Endothelial cell of umbilical vein (primary cell): ENCODE data around the gene CIBAR2. TPM values are rescaled to one million over a fixed set of nuclear protein-coding genes. Genes with fewer than 3 reads are reported as not detected.

Experiments used
- BruUV-seq: library from RNA; stranded (reverse); fragments of 400-500 nt; replicated peaks from 2 replicates; lab custom pipeline; 2021; lab: Mats Ljungman, UMichigan
- CTCF ChIA-PET: fragments of 300-600, 350-600 bp; sonication (Branson Sonifier 250); formaldehyde crosslinking; loops from one replicate; lab custom pipeline; 2021; ENCODE audit warnings: antibody characterized with exemption, inconsistent platforms; lab: Charles Lee
- POLR2A ChIA-PET: fragments of 300-600, 350-600 bp; sonication (Branson Sonifier 250); formaldehyde crosslinking; loops from one replicate; lab custom pipeline; 2021; ENCODE audit warnings: antibody characterized with exemption, inconsistent platforms; lab: Charles Lee
- DNase-seq: peaks from one replicate; pipeline ENCODE4 v3.0.0-alpha.2; 2011; ENCODE audit warnings: low read depth, low spot score
- FAIRE-seq: peaks from 2 replicates; lab custom pipeline; 2011; peaks lifted over from hg19 to GRCh38; lab: Jason Lieb, UNC
- H2AFZ ChIP-seq: 2 replicates; pipeline ENCODE4 v1.6.0; 2012; ENCODE audit warnings: low read depth, low read length, control low read depth, inconsistent platforms
- H3K27ac ChIP-seq: 2 replicates; pipeline ENCODE4 v1.5.1; 2011; ENCODE audit warnings: low read depth, mild to moderate bottlenecking, control low read depth, low read length, moderate library complexity; ENCODE audit not compliant: insufficient read depth
- H3K27me3 ChIP-seq, 2 experiments: 2 replicates each; pipeline versions ENCODE4 v1.6.0 to v1.6.1; 2011; ENCODE audit warnings: low read length in 2 of 2, mixed read lengths in 1 of 2; ENCODE audit not compliant: control insufficient read depth in 2 of 2, insufficient read depth in 2 of 2
- H3K36me3 ChIP-seq, 2 experiments: 2 replicates in 1 of 2; 3 replicates in 1 of 2; pipeline ENCODE4 v1.5.1; 2011; ENCODE audit warnings: low read length in 2 of 2, mild to moderate bottlenecking in 1 of 2, moderate library complexity in 1 of 2; ENCODE audit not compliant: control insufficient read depth in 2 of 2, insufficient read depth in 2 of 2; ENCODE audit errors: extremely low read depth in 1 of 2
- H3K4me1 ChIP-seq: 3 replicates; pipeline ENCODE4 v1.5.1; 2011; ENCODE audit warnings: mild to moderate bottlenecking, low read length; ENCODE audit not compliant: control insufficient read depth, insufficient read depth; ENCODE audit errors: extremely low read depth
- H3K4me2 ChIP-seq: 2 replicates; pipeline ENCODE4 v1.6.1; 2011; ENCODE audit warnings: low read length, control low read depth, mixed read lengths; ENCODE audit not compliant: insufficient read depth
- H3K4me3 ChIP-seq, 3 experiments: fragments of 200-600 bp in 1 of 3; sonication (generic), shearing (Covaris generic) in 1 of 3; replicated peaks in 1 of 3; 2 replicates each; pipeline ENCODE4 v1.5.1; 2011 to 2016; ENCODE audit warnings: control low read depth in 3 of 3, low read length in 3 of 3, mild to moderate bottlenecking in 2 of 3, inconsistent platforms in 1 of 3, low read depth in 1 of 3, moderate library complexity in 1 of 3; ENCODE audit not compliant: insufficient read depth in 1 of 3
- H3K79me2 ChIP-seq: 2 replicates; pipeline ENCODE4 v1.6.0; 2012; ENCODE audit warnings: low read length, inconsistent platforms; ENCODE audit not compliant: control insufficient read depth, insufficient read depth
- H3K9ac ChIP-seq: replicated peaks from 2 replicates; pipeline ENCODE3; 2011; ENCODE audit warnings: low read length, control low read depth; ENCODE audit not compliant: insufficient read depth; ENCODE audit errors: extremely low read depth
- H3K9me1 ChIP-seq: replicated peaks from 3 replicates; pipeline ENCODE4 v1.6.0; 2011; ENCODE audit warnings: mild to moderate bottlenecking, low read length; ENCODE audit not compliant: control insufficient read depth, insufficient read depth; ENCODE audit errors: extremely low read depth
- H3K9me3 ChIP-seq: replicated peaks from 2 replicates; pipeline ENCODE4 v1.5.1; 2012; ENCODE audit warnings: low read length, inconsistent platforms; ENCODE audit not compliant: control insufficient read depth, insufficient read depth
- H4K20me1 ChIP-seq: replicated peaks from 2 replicates; pipeline ENCODE3; 2011; ENCODE audit warnings: mild to moderate bottlenecking, low read length; ENCODE audit not compliant: control insufficient read depth, insufficient read depth; ENCODE audit errors: extremely low read depth
- EZH2 ChIP-seq: IDR thresholded peaks from 2 replicates; pipeline ENCODE4 v1.6.1; 2012; ENCODE audit warnings: borderline replicate concordance, low read depth, mild to moderate bottlenecking, moderate library complexity, low read length, inconsistent platforms; ENCODE audit not compliant: severe bottlenecking
- FOS ChIP-seq: IDR thresholded peaks from 2 replicates; pipeline ENCODE4 v1.6.1; 2011; ENCODE audit warnings: mild to moderate bottlenecking, low read length, moderate library complexity, borderline replicate concordance; ENCODE audit not compliant: insufficient read depth
- GATA2 ChIP-seq: IDR thresholded peaks from 2 replicates; pipeline ENCODE4 v1.7.0; 2011; ENCODE audit warnings: low read depth, mild to moderate bottlenecking, moderate library complexity, mixed read lengths, low read length; ENCODE audit not compliant: insufficient read length, insufficient read depth
- JUN ChIP-seq: IDR thresholded peaks from 2 replicates; pipeline ENCODE4 v1.6.1; 2011; ENCODE audit warnings: borderline replicate concordance, low read depth; ENCODE audit not compliant: insufficient read length, insufficient read depth
- MYC ChIP-seq: IDR thresholded peaks from one replicate; pipeline ENCODE4 v1.6.1; 2011; ENCODE audit warnings: mild to moderate bottlenecking, low read depth, low read length
- POLR2A ChIP-seq: IDR thresholded peaks from 2 replicates; pipeline ENCODE4 v1.6.1; 2012; ENCODE audit warnings: low read depth, mild to moderate bottlenecking, control low read depth, low read length
- POLR2AphosphoS5 ChIP-seq: IDR thresholded peaks from 2 replicates; pipeline ENCODE4 v1.6.1; 2012; ENCODE audit warnings: low read depth, mild to moderate bottlenecking, control low read depth, low read length, moderate library complexity; ENCODE audit not compliant: insufficient read depth
- dilution Hi-C: fragments of 300-500 bp; cut with MboI; formaldehyde crosslinking; loops from one replicate; pipeline ENCODE4 v1.15.0; 2019; ENCODE audit warnings: low sequenced_read_pairs; ENCODE audit not compliant: extremely low pct_ligation_motif_present
- intact Hi-C: fragments of 100-400 bp; cut with micrococcal nuclease; formaldehyde crosslinking; loops from one replicate; pipeline ENCODE4 v1.10.0; 2022
- polyA plus RNA-seq, 4 experiments: library from polyadenylated mRNA; depleted of rRNA in 3 of 4; stranded (reverse) in 3 of 4; unstranded in 1 of 4; fragments of >200 nt; gene quantifications; 2 replicates each; pipeline versions ENCODE4 v1.2.1 to v1.2.3, GENCODE V29; 2011 to 2012; ENCODE audit warnings: missing spikeins in 1 of 4
- total RNA-seq: library from RNA; stranded (reverse); gene quantifications from 2 replicates; pipeline ENCODE4 v1.2.3, GENCODE V29; 2021
- TF ChIP-seq, protein P1 (sequence below), 2 donors: IDR thresholded peaks; 1 replicate in 1 of 2; 2 replicates in 1 of 2; pipeline ENCODE4 v1.5.1; 2011; ENCODE audit warnings: low read length in 2 of 2, mild to moderate bottlenecking in 2 of 2, moderate library complexity in 2 of 2, control low read depth in 1 of 2, inconsistent platforms in 1 of 2, low read depth in 1 of 2; ENCODE audit not compliant: insufficient read depth in 1 of 2; ENCODE audit errors: extremely low read depth in 1 of 2
- TF ChIP-seq, protein P2 (sequence below): IDR thresholded peaks from 2 replicates; pipeline ENCODE4 v1.6.1; 2011; ENCODE audit not compliant: insufficient read depth, insufficient read length

CIBAR2 gene
- total and polyA plus RNA-seq, 2 donors (not counting 3 experiments of a cell fraction or from before 2014, with no cell fraction given): 0.07 TPM; not detected in 1

DNA sequence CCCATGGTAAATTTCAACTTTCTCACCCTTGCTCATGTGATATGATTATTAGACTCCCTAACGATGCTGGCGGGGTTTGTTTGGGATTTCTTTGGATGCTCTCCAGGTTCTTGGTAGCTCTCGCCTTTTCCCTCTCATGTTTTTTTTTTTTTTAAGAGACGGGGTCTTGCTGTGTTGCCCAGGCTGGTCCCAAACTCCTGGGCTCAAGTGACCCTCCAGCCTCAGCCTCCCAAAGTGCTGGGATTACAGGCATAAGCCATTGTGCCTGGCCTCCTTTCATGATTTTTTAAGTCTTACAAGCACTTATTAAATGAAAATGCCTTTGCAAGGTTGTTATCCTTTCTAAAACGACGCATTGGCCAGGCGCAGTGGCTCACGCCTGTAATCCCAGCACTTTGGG is 60.6 kb downstream of the CIBAR2 start:
- dilution Hi-C loops: no loop called here
- Histone ChIP-seq H2AFZ (no peak overlapping the region), H3K36me3 (no peaks in the 10 kb centered on the region), H3K79me2 (no peaks in the 10 kb centered on the region), H3K9ac (no peak overlapping the region), H3K27ac (no peak overlapping the region), H3K4me1 (peaks cover 9% of the 10 kb centered on the region), H3K9me1 (no peaks in the 10 kb centered on the region), H3K27me3 (no peaks in the 10 kb centered on the region), H3K4me2 (no peak overlapping the region), H3K4me3 (no peak overlapping the region), H3K9me3 (no peaks in the 10 kb centered on the region), H4K20me1 (no peaks in the 10 kb centered on the region)
- TF ChIP-seq FOS (no peak), JUN (no peak), EZH2 (no peak), POLR2AphosphoS5 (no peak), MYC (no peak), GATA2 (no peak), POLR2A (no peak)
- TF ChIP-seq, protein P1, sequence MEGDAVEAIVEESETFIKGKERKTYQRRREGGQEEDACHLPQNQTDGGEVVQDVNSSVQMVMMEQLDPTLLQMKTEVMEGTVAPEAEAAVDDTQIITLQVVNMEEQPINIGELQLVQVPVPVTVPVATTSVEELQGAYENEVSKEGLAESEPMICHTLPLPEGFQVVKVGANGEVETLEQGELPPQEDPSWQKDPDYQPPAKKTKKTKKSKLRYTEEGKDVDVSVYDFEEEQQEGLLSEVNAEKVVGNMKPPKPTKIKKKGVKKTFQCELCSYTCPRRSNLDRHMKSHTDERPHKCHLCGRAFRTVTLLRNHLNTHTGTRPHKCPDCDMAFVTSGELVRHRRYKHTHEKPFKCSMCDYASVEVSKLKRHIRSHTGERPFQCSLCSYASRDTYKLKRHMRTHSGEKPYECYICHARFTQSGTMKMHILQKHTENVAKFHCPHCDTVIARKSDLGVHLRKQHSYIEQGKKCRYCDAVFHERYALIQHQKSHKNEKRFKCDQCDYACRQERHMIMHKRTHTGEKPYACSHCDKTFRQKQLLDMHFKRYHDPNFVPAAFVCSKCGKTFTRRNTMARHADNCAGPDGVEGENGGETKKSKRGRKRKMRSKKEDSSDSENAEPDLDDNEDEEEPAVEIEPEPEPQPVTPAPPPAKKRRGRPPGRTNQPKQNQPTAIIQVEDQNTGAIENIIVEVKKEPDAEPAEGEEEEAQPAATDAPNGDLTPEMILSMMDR (IDR thresholded peaks at IDR 0.05; ENCODE audit: extremely low read depth in 1 of 2, insufficient read depth in 1 of 2, low read depth in 1 of 2, low read length in 2 of 2): no peak
- TF ChIP-seq, protein P2, sequence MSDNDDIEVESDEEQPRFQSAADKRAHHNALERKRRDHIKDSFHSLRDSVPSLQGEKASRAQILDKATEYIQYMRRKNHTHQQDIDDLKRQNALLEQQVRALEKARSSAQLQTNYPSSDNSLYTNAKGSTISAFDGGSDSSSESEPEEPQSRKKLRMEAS: no peak
- ChIA-PET CTCF (interaction anchor here (0.9 to 1.3 kb wide), 3 partner anchors 21 to 81 kb away, joined by 3 to 4 read pairs (median 3); no protein-coding TSS in a partner anchor), POLR2A (no interaction called here)
- intact Hi-C loops: no loop called here
- FAIRE-seq (no peak), DNase-seq (no peak)
- no TSS peak for BruUV-seq
